Panc1 (cell line): Measurements from ENCODE around the gene MEIOB.

ENCODE experiments used
- CTCF ChIP-seq: fragments of 450-650 bp; IDR thresholded peaks from 2 replicates; pipeline ENCODE4 v1.5.1; 2017; ENCODE audit warnings: mild to moderate bottlenecking
- SIN3A ChIP-seq: IDR thresholded peaks from 2 replicates; pipeline ENCODE4 v1.6.1; 2012; ENCODE audit warnings: low read depth, mild to moderate bottlenecking, low read length, moderate library complexity, borderline replicate concordance; ENCODE audit not compliant: insufficient read depth

- no peak for TF ChIP-seq CTCF
- no peak for TF ChIP-seq SIN3A
Measured at GRCh38 chr16:1822801-1823200, 49.2 kb downstream of the MEIOB start.
